IPS-15b (cell line): ENCODE measurements around the gene EGF.

Experiments
- H3K27me3 ChIP-seq: one replicate; pipeline ENCODE4 v1.6.1; 2013; ENCODE audit warnings: low read length; ENCODE audit not compliant: control insufficient read depth, insufficient read depth
- H3K36me3 ChIP-seq: one replicate; pipeline ENCODE4 v1.6.1; 2013; ENCODE audit warnings: low read length; ENCODE audit not compliant: control insufficient read depth, insufficient read depth
- H3K4me1 ChIP-seq: one replicate; pipeline ENCODE4 v1.6.1; 2013; ENCODE audit warnings: mild to moderate bottlenecking, low read length; ENCODE audit not compliant: control insufficient read depth, insufficient read depth
- H3K4me3 ChIP-seq: one replicate; pipeline ENCODE4 v1.5.1; 2013; ENCODE audit warnings: low read depth, low read length
- H3K9ac ChIP-seq: one replicate; pipeline ENCODE4 v1.6.1; 2013; ENCODE audit warnings: low read depth, mild to moderate bottlenecking, low read length
- H3K9me3 ChIP-seq: one replicate; pipeline ENCODE4 v1.6.1; 2013; ENCODE audit warnings: mild to moderate bottlenecking, low read length; ENCODE audit not compliant: control insufficient read depth, insufficient read depth

Gene EGF

GRCh38 chr4:109985993-109986974, 73.6 kb downstream of the EGF start:
- no peak overlapping the region for H3K9ac ChIP-seq
- no peaks in the 10 kb centered on the region for H3K9me3 ChIP-seq
- H3K4me3 ChIP-seq, result no peak overlapping the region
- H3K4me1 ChIP-seq, result no peaks in the 10 kb centered on the region
- no peaks in the 10 kb centered on the region for H3K27me3 ChIP-seq
- no peaks in the 10 kb centered on the region for H3K36me3 ChIP-seq

GRCh38 chr4:109989044-109989443, 76.4 kb downstream of the EGF start:
- Histone ChIP-seq H3K9me3 (no peaks in the 10 kb centered on the region), H3K36me3 (no peaks in the 10 kb centered on the region), H3K4me1 (no peaks in the 10 kb centered on the region), H3K4me3 (no peak overlapping the region), H3K9ac (no peak overlapping the region), H3K27me3 (no peaks in the 10 kb centered on the region)

- H3K36me3 ChIP-seq, result no peaks in the 10 kb centered on the region
- H3K27me3 ChIP-seq, result no peaks in the 10 kb centered on the region
- no peaks in the 10 kb centered on the region for H3K4me1 ChIP-seq
- H3K9ac ChIP-seq, result no peak overlapping the region
- no peak overlapping the region for H3K4me3 ChIP-seq
- no peaks in the 10 kb centered on the region for H3K9me3 ChIP-seq
These were observed 76.9 kb downstream of the EGF start for GRCh38 chr4:109989618-109990017.

GRCh38 chr4:109990261-109991257, 77.9 kb downstream of the EGF start:
- Histone ChIP-seq H3K36me3 (no peaks in the 10 kb centered on the region), H3K9ac (no peak overlapping the region), H3K27me3 (no peaks in the 10 kb centered on the region), H3K4me1 (no peaks in the 10 kb centered on the region), H3K9me3 (no peaks in the 10 kb centered on the region), H3K4me3 (no peak overlapping the region)

GRCh38 chr4:109993116-109993515, 80.4 kb downstream of the EGF start:
- no peaks in the 10 kb centered on the region for H3K36me3 ChIP-seq
- no peak overlapping the region for H3K4me3 ChIP-seq
- H3K4me1 ChIP-seq, result no peaks in the 10 kb centered on the region
- no peaks in the 10 kb centered on the region for H3K27me3 ChIP-seq
- H3K9me3 ChIP-seq, result no peaks in the 10 kb centered on the region
- no peak overlapping the region for H3K9ac ChIP-seq

GRCh38 chr4:109994415-109994827, 81.7 kb downstream of the EGF start:
- H3K4me3 ChIP-seq, result no peak overlapping the region
- no peaks in the 10 kb centered on the region for H3K36me3 ChIP-seq
- H3K4me1 ChIP-seq, result no peaks in the 10 kb centered on the region
- no peak overlapping the region for H3K9ac ChIP-seq
- no peaks in the 10 kb centered on the region for H3K9me3 ChIP-seq
- H3K27me3 ChIP-seq, result no peaks in the 10 kb centered on the region

GRCh38 chr4:109996526-109996925, 83.8 kb downstream of the EGF start:
- no peak overlapping the region for H3K4me3 ChIP-seq
- H3K9me3 ChIP-seq, result no peaks in the 10 kb centered on the region
- no peaks in the 10 kb centered on the region for H3K4me1 ChIP-seq
- no peaks in the 10 kb centered on the region for H3K36me3 ChIP-seq
- no peaks in the 10 kb centered on the region for H3K27me3 ChIP-seq
- H3K9ac ChIP-seq, result no peak overlapping the region

GRCh38 chr4:109998867-109999584, 86.3 kb downstream of the EGF start:
- H3K4me3 ChIP-seq, result no peak overlapping the region
- H3K9me3 ChIP-seq, result no peaks in the 10 kb centered on the region
- no peaks in the 10 kb centered on the region for H3K36me3 ChIP-seq
- no peaks in the 10 kb centered on the region for H3K4me1 ChIP-seq
- H3K27me3 ChIP-seq, result no peaks in the 10 kb centered on the region
- no peak overlapping the region for H3K9ac ChIP-seq

GRCh38 chr4:109999585-109999912, 86.9 kb downstream of the EGF start:
- Histone ChIP-seq H3K36me3 (no peaks in the 10 kb centered on the region), H3K27me3 (no peaks in the 10 kb centered on the region), H3K9ac (no peak overlapping the region), H3K4me1 (no peaks in the 10 kb centered on the region), H3K9me3 (no peaks in the 10 kb centered on the region), H3K4me3 (no peak overlapping the region)

GRCh38 chr4:110002326-110002725, 89.6 kb downstream of the EGF start:
- H3K9me3 ChIP-seq, result no peaks in the 10 kb centered on the region
- no peak overlapping the region for H3K9ac ChIP-seq
- no peaks in the 10 kb centered on the region for H3K27me3 ChIP-seq
- H3K4me3 ChIP-seq, result no peak overlapping the region
- H3K36me3 ChIP-seq, result no peaks in the 10 kb centered on the region
- H3K4me1 ChIP-seq, result no peaks in the 10 kb centered on the region

GRCh38 chr4:110003401-110004187, 90.9 kb downstream of the EGF start:
- Histone ChIP-seq H3K4me3 (no peak overlapping the region), H3K27me3 (no peaks in the 10 kb centered on the region), H3K9ac (no peak overlapping the region), H3K4me1 (no peaks in the 10 kb centered on the region), H3K9me3 (no peaks in the 10 kb centered on the region), H3K36me3 (no peaks in the 10 kb centered on the region)
